A549 (cell line): ENCODE data around the gene CHFR.

Source experiments
- CHD2 ChIP-seq: fragments of 150-350 bp; IDR thresholded peaks from 2 replicates; pipeline ENCODE4 v1.6.1; 2014; ENCODE audit warnings: low read length; ENCODE audit not compliant: partially characterized antibody
- CTCF ChIP-seq: fragments of >200 bp; sonication (Bioruptor Twin); formaldehyde crosslinking; IDR thresholded peaks from 3 replicates; pipeline ENCODE4 v1.5.1; 2016
- JUNB ChIP-seq: fragments of >200 bp; sonication (Bioruptor Twin); formaldehyde crosslinking; IDR thresholded peaks from 2 replicates; pipeline ENCODE4 v1.6.1; 2016
- POLR2A ChIP-seq: IDR thresholded peaks from 2 replicates; pipeline ENCODE4 v1.6.1; 2012; ENCODE audit warnings: mild to moderate bottlenecking, low read length
- POLR2AphosphoS2 ChIP-seq: conservative IDR thresholded peaks from 2 replicates; pipeline ENCODE4 v1.6.1; 2012; ENCODE audit warnings: low read length, improper control_type of control experiment, inconsistent platforms
- RNF2 ChIP-seq: fragments of 200-600 bp; sonication (generic); IDR thresholded peaks from 2 replicates; pipeline ENCODE4 v1.6.1; 2016; ENCODE audit warnings: low read depth, mild to moderate bottlenecking, antibody characterized with exemption, moderate library complexity, borderline replicate concordance
- SREBF2 ChIP-seq: fragments of 450-650 bp; IDR thresholded peaks from 2 replicates; pipeline ENCODE4 v1.6.1; 2014; ENCODE audit warnings: mild to moderate bottlenecking, moderate library complexity

GRCh38 chr12:132833341-132833740, 54.1 kb downstream of the CHFR start:
- TF ChIP-seq CHD2 (no peak), POLR2A (no peak), CTCF (no peak), JUNB (no peak), SREBF2 (no peak), POLR2AphosphoS2 (no peak), RNF2 (no peak)
